K562 (cell line): ENCODE measurements around the gene TRUB2. TPM values are rescaled to one million over a fixed set of nuclear protein-coding genes. Genes with fewer than 3 reads are reported as not detected.

Experiments used
- CREM ChIP-seq: IDR thresholded peaks from 2 replicates; pipeline ENCODE4 v1.6.1; 2014; ENCODE audit warnings: antibody characterized with exemption, low read depth
- MEIS2 ChIP-seq: fragments of 450-650 bp; IDR thresholded peaks from 2 replicates; pipeline ENCODE4 v1.6.1; 2014; ENCODE audit warnings: mild to moderate bottlenecking; ENCODE audit not compliant: partially characterized antibody
- RAD21 ChIP-seq, 2 experiments: fragments of 250-450 bp in 1 of 2; fragments of 450-650 bp in 1 of 2; sonication (Bioruptor Pico) in 1 of 2; formaldehyde crosslinking in 1 of 2; IDR thresholded peaks in 1 of 2; conservative IDR thresholded peaks in 1 of 2; 2 replicates each; pipeline versions ENCODE4 v1.4.0 to v1.8.0; 2020 to 2022; ENCODE audit warnings: mild to moderate bottlenecking in 2 of 2, moderate library complexity in 1 of 2
- RB1 ChIP-seq: fragments of 450-650 bp; IDR thresholded peaks from 2 replicates; pipeline ENCODE4 v1.6.1; 2017; ENCODE audit warnings: low read depth, mild to moderate bottlenecking
- RHOXF2B ChIP-seq: fragments of 250-450 bp; sonication (Bioruptor Pico); conservative IDR thresholded peaks from 2 replicates; pipeline ENCODE4 v1.5.1; 2021
- SMAD3 ChIP-seq: fragments of 450-650 bp; formaldehyde crosslinking; conservative IDR thresholded peaks from 2 replicates; pipeline ENCODE4 v1.4.0; 2020; ENCODE audit warnings: mild to moderate bottlenecking
- SMARCA5 ChIP-seq: fragments of 450-650 bp; IDR thresholded peaks from 2 replicates; pipeline ENCODE4 v1.6.1; 2016
- SNRNP70 ChIP-seq: fragments of 200-400 bp; formaldehyde crosslinking; optimal IDR thresholded peaks from 2 replicates; pipeline ENCODE3; 2017; ENCODE audit warnings: low read depth, low read length
- TEAD2 ChIP-seq: fragments of 450-650 bp; IDR thresholded peaks from 2 replicates; pipeline ENCODE4 v1.6.1; 2016; ENCODE audit warnings: missing genetic modification characterization, control low read depth, missing compliant biosample characterization
- XRCC3 ChIP-seq: fragments of 450-650 bp; IDR thresholded peaks from 2 replicates; pipeline ENCODE4 v1.6.1; 2017; ENCODE audit warnings: mild to moderate bottlenecking, moderate library complexity
- ZNF384 ChIP-seq: IDR thresholded peaks from 2 replicates; pipeline ENCODE4 v1.6.1; 2012; ENCODE audit warnings: low read depth, low read length, improper control_type of control experiment
- polyA plus RNA-seq, 8 experiments: library from polyadenylated mRNA; depleted of rRNA in 4 of 8; stranded (reverse) in 5 of 8; unstranded in 3 of 8; fragments of >200 nt; fragmentation: Nextera tagmentation in 2 of 8; fragmentation: Illumina TruSeq in 1 of 8; extraction: Ambion mirVana in 2 of 8; extraction: Trizol in 1 of 8; gene quantifications; 2 replicates each; pipeline versions ENCODE4 v1.2.1 to v1.2.3, GENCODE V29; 2011 to 2014; ENCODE audit warnings: inconsistent platforms in 1 of 8, missing spikeins in 1 of 8
- total RNA-seq, 7 experiments: library from RNA; depleted of rRNA in 6 of 7; stranded (reverse); fragments of >200 nt in 6 of 7; fragmentation: Illumina TruSeq in 2 of 7; extraction: Trizol in 2 of 7; gene quantifications; 2 replicates each; pipeline versions ENCODE4 v1.2.1 to v1.2.3, GENCODE V29; 2011 to 2021; ENCODE audit warnings: low replicate concordance in 1 of 7
- TF ChIP-seq, protein P1 (sequence below): IDR thresholded peaks from 2 replicates; pipeline ENCODE4 v1.6.1; 2012; ENCODE audit warnings: low read depth, low read length, improper control_type of control experiment, borderline replicate concordance
- TF ChIP-seq, protein P2 (sequence below): sonication (generic); formaldehyde crosslinking; IDR thresholded peaks from 2 replicates; pipeline ENCODE4 v1.9.0; 2022; ENCODE audit warnings: mild to moderate bottlenecking, missing genetic modification reagents
- TF ChIP-seq, protein P3 (sequence below): IDR thresholded peaks from 3 replicates; pipeline ENCODE4 v1.6.1; 2011; ENCODE audit warnings: borderline replicate concordance, mild to moderate bottlenecking; ENCODE audit not compliant: insufficient read length, insufficient read depth
- TF ChIP-seq, protein P4 (sequence below): fragments of 450-650 bp; IDR thresholded peaks from 2 replicates; pipeline ENCODE4 v1.6.1; 2014; ENCODE audit warnings: low read depth, mild to moderate bottlenecking, moderate library complexity, borderline replicate concordance
- TF ChIP-seq, protein P5 (sequence below), 2 experiments: fragments of 450-650 bp in 1 of 2; sonication (generic) in 1 of 2; formaldehyde crosslinking in 1 of 2; IDR thresholded peaks in 1 of 2; conservative IDR thresholded peaks in 1 of 2; 2 replicates each; pipeline versions ENCODE4 v1.6.1 to v1.8.1; 2016 to 2023; ENCODE audit warnings: mild to moderate bottlenecking in 2 of 2, moderate library complexity in 2 of 2, inconsistent platforms in 1 of 2, missing genetic modification reagents in 1 of 2
- TF ChIP-seq, protein P6 (sequence below): fragments of 450-650 bp; formaldehyde crosslinking; conservative IDR thresholded peaks from 2 replicates; pipeline ENCODE4 v1.4.0; 2022; ENCODE audit warnings: mild to moderate bottlenecking, missing genetic modification characterization

The TRUB2 gene
- total and polyA plus RNA-seq, 9 of the 15 experiments (the other 6 are each of a cell fraction or from before 2014, with no cell fraction given), result 9.3 to 110 (median 63.0) TPM

DNA sequence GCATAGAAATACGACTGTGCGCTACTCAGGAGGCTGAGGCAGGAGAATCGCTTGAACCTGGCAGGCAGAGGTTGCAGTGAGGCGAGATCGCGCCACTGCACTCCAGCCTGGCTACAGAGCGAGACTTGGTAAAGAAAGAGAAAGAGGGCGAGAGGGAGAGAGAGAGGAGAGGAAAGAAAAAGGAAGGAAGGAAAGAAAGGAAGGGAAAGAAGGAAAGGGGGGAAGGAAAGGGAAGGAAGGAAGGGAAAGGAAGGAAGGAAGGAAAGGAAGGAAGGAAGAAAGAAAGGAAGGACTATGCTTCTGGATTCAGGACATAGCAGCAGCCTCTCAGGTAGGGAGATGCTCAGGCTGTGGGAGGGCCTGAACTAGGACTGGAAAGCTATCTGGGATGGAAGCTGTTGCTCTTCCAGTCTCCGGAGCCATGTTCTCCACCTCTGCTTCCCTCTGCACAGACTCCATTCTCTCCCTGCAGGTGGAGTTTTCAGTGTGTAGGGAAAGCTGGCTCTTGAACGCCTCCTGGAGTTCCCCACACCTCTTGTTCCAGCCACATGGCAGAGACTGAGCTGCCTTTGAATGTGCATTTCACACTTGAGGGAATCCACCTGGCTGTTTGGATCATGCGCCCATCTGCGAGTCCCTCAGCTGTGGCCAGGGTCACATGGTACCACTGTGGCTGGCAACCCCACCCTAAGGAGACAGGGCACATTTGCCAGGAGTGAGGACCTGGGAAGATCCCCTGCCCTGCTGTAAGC, 37.0 kb downstream of the TRUB2 start (continued):
- TF ChIP-seq, protein P1, sequence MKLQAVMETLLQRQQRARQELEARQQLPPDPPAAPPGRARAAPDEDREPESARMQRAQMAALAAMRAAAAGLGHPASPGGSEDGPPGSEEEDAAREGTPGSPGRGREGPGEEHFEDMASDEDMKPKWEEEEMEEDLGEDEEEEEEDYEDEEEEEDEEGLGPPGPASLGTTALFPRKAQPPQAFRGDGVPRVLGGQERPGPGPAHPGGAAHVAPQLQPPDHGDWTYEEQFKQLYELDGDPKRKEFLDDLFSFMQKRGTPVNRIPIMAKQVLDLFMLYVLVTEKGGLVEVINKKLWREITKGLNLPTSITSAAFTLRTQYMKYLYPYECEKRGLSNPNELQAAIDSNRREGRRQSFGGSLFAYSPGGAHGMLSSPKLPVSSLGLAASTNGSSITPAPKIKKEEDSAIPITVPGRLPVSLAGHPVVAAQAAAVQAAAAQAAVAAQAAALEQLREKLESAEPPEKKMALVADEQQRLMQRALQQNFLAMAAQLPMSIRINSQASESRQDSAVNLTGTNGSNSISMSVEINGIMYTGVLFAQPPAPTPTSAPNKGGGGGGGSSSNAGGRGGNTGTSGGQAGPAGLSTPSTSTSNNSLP, result no peak
- TF ChIP-seq, protein P2, sequence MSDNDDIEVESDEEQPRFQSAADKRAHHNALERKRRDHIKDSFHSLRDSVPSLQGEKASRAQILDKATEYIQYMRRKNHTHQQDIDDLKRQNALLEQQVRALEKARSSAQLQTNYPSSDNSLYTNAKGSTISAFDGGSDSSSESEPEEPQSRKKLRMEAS (CRISPR knock-in tag), result no peak
- TF ChIP-seq, protein P3, sequence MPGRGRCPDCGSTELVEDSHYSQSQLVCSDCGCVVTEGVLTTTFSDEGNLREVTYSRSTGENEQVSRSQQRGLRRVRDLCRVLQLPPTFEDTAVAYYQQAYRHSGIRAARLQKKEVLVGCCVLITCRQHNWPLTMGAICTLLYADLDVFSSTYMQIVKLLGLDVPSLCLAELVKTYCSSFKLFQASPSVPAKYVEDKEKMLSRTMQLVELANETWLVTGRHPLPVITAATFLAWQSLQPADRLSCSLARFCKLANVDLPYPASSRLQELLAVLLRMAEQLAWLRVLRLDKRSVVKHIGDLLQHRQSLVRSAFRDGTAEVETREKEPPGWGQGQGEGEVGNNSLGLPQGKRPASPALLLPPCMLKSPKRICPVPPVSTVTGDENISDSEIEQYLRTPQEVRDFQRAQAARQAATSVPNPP, result no peak
- TF ChIP-seq, protein P4, sequence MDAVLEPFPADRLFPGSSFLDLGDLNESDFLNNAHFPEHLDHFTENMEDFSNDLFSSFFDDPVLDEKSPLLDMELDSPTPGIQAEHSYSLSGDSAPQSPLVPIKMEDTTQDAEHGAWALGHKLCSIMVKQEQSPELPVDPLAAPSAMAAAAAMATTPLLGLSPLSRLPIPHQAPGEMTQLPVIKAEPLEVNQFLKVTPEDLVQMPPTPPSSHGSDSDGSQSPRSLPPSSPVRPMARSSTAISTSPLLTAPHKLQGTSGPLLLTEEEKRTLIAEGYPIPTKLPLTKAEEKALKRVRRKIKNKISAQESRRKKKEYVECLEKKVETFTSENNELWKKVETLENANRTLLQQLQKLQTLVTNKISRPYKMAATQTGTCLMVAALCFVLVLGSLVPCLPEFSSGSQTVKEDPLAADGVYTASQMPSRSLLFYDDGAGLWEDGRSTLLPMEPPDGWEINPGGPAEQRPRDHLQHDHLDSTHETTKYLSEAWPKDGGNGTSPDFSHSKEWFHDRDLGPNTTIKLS, result no peak
- TF ChIP-seq RAD21 (CRISPR knock-in tag; conservative IDR thresholded peaks at IDR 0.05 in 1 of 2, IDR thresholded peaks at IDR 0.05 in 1 of 2) (peak in 1 of 2 experiments; percentile 44; a peak in 2 of 4 replicates), SMARCA5 (no peak), SNRNP70 (no peak), XRCC3 (no peak), SMAD3 (CRISPR knock-in tag) (no peak), RB1 (no peak), ZNF384 (no peak), CREM (no peak), TEAD2 (tag) (no peak), MEIS2 (no peak), RHOXF2B (CRISPR knock-in tag) (no peak)
- TF ChIP-seq, protein P5, sequence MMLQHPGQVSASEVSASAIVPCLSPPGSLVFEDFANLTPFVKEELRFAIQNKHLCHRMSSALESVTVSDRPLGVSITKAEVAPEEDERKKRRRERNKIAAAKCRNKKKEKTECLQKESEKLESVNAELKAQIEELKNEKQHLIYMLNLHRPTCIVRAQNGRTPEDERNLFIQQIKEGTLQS (IDR thresholded peaks at IDR 0.05), result no peak
- TF ChIP-seq, protein P5 (CRISPR knock-in tag; conservative IDR thresholded peaks at IDR 0.05), result no peak
- TF ChIP-seq, protein P6, sequence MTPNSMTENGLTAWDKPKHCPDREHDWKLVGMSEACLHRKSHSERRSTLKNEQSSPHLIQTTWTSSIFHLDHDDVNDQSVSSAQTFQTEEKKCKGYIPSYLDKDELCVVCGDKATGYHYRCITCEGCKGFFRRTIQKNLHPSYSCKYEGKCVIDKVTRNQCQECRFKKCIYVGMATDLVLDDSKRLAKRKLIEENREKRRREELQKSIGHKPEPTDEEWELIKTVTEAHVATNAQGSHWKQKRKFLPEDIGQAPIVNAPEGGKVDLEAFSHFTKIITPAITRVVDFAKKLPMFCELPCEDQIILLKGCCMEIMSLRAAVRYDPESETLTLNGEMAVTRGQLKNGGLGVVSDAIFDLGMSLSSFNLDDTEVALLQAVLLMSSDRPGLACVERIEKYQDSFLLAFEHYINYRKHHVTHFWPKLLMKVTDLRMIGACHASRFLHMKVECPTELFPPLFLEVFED (CRISPR knock-in tag), result peak; percentile 81
